Measurements from ENCODE around the gene C3orf52. TPM values are rescaled to one million over a fixed set of nuclear protein-coding genes. Genes with fewer than 3 reads are reported as not detected.

Gene C3orf52
- total RNA-seq, 3 donors from 2014 or later (not counting 1 experiment from before 2014, with no cell fraction given): 0.42 to 0.90 TPM; not detected in 1

DNA sequence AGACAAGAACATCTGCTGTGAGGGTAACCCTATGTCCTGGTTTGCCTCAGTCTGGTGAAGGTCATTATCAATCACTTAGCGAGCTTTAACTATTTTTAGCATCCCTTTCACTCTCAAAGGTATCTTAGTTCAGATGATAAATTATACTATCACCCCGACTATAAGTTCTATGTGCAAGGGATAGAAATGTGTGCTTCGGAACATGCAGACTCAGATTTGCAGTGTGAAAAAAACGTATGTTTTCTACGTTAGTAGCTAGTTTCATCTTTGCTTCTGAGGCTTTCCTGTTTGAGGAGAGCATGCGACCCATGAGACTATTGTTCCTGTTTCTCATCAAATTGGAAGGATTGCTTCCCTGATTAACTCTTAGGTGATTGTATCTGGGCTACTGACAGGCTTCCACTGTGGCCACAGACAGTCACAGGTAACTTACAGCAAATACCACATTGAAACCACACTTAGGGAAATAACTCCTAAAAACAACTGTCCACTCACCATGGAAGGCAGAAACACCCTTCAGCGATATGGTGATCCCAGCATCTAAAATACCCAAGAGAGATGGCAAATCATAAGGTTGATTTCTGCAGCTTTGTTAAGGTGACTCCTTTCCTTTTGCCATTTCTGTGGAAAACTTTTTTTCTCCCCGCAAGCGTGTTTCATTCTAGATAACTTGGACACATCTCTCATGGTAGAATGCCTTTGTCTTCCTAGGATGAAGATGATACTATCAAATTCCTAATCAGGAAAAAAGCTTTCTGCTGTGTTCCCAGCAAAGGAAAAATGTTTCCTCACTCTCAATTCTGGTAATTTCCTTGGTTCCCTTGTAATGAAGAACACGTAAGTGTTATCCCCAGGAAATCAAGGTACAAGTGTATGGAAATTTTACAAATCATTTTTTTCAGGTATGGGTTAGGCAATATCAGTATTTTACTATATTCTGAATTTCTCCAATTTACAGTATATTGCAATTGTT lies 41.6 kb downstream of the C3orf52 start:
- no peaks in the 10 kb centered on the region for H3K27me3 ChIP-seq (ENCODE audit: control insufficient read depth, insufficient read depth, low read length)
- peak overlapping the region; percentile 63 for H3K27ac ChIP-seq (ENCODE audit: low read length)
- DNase-seq: peak in 1 of 2 donors; percentile 55
- H3K27ac Mint-ChIP-seq: peak overlapping the region in 1 of 2 donors; percentile 25
- TF ChIP-seq, protein P1, sequence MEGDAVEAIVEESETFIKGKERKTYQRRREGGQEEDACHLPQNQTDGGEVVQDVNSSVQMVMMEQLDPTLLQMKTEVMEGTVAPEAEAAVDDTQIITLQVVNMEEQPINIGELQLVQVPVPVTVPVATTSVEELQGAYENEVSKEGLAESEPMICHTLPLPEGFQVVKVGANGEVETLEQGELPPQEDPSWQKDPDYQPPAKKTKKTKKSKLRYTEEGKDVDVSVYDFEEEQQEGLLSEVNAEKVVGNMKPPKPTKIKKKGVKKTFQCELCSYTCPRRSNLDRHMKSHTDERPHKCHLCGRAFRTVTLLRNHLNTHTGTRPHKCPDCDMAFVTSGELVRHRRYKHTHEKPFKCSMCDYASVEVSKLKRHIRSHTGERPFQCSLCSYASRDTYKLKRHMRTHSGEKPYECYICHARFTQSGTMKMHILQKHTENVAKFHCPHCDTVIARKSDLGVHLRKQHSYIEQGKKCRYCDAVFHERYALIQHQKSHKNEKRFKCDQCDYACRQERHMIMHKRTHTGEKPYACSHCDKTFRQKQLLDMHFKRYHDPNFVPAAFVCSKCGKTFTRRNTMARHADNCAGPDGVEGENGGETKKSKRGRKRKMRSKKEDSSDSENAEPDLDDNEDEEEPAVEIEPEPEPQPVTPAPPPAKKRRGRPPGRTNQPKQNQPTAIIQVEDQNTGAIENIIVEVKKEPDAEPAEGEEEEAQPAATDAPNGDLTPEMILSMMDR (IDR thresholded peaks at IDR 0.05): no peak
- H3K36me3 ChIP-seq (ENCODE audit: control insufficient read depth, insufficient read depth, low read length): no peaks in the 10 kb centered on the region
- no peaks in the 10 kb centered on the region for H3K9me3 ChIP-seq (ENCODE audit: control insufficient read depth, insufficient read depth, low read length)
- H3K27me3 Mint-ChIP-seq (ENCODE audit: low read depth in 2 of 2): no peaks in the 10 kb centered on the region
- peak in 1 of 3 donors; percentile 40 for ATAC-seq
- peak overlapping the region; percentile 19 for H3K4me3 Mint-ChIP-seq
- intact Hi-C loops (cut with micrococcal nuclease): no loop called here
- 34% methylated on average over 8 of the region's 10 CpGs for WGBS (ENCODE audit: insufficient coverage)
- no peaks in the 10 kb centered on the region for H3K9me3 Mint-ChIP-seq
- H3K4me1 ChIP-seq (ENCODE audit: control insufficient read depth, insufficient read depth, low read length): peaks cover 3% of the 10 kb centered on the region
- H3K4me1 Mint-ChIP-seq: peaks cover 18 to 26% of the 10 kb centered on the region in 2 donors
- no peak overlapping the region for H3K4me3 ChIP-seq (ENCODE audit: low read length)
- H3K36me3 Mint-ChIP-seq: no peaks in the 10 kb centered on the region

DNA sequence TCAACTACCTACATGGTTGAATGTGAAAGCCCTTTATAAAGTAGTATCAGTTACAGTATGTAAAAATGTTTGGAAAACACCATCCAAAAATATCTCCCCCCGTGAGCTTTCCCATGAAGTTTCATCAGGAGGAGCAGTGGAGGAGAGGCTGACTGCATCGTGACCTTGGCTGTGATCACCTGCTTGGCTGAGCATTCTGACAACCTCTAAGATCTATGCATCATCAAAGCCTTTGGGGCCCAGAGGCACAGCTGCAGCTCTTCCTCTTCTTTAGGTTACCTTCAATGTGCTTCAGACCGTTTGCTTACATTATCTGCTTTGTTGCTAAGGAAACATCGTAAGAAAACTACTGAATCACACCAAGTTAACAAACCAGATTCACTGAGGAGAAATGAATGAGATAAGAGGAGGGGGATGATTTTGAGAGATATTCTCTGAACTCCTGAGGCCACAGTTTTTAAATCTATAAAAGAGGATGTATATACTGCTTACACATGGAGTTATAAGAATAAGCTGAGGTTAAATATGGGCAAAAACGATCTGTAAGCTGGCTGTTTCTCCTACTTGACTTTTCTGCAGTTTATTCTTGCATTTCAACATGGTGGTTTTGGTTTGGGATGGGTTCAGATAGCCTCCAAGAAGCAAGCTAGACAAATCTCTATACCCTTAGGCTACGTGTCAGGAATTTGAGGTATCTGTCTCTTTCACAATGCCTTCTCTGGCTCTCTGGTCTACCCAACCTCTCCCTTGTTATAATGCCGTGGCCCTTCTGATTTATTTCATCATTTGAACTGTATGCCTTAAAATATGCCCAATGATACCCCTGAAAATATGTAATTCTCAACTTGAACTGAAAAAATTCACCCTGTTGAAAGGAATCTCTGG lies 42.9 kb downstream of the C3orf52 start:
- H3K27ac ChIP-seq (ENCODE audit: low read length): peak overlapping the region; percentile 80
- Mint-ChIP-seq H3K4me1 (peaks cover 24 to 34% of the 10 kb centered on the region in 2 donors), H3K9me3 (no peaks in the 10 kb centered on the region), H3K27me3 (ENCODE audit: low read depth in 2 of 2) (no peaks in the 10 kb centered on the region), H3K27ac (peak overlapping the region in 1 of 2 donors; percentile 4), H3K36me3 (no peaks in the 10 kb centered on the region), H3K4me3 (no peak overlapping the region)
- TF ChIP-seq, protein P1 (IDR thresholded peaks at IDR 0.05): no peak
- 45% methylated on average over 6 of the region's 7 CpGs for WGBS (ENCODE audit: insufficient coverage)
- peaks cover 13% of the 10 kb centered on the region for H3K4me1 ChIP-seq (ENCODE audit: control insufficient read depth, insufficient read depth, low read length)
- H3K9me3 ChIP-seq (ENCODE audit: control insufficient read depth, insufficient read depth, low read length): no peaks in the 10 kb centered on the region
- DNase-seq (peak in 1 of 2 donors; percentile 87), ATAC-seq (peak; percentile 21 to 56 (median 41))
- H3K36me3 ChIP-seq (ENCODE audit: control insufficient read depth, insufficient read depth, low read length): no peaks in the 10 kb centered on the region
- H3K4me3 ChIP-seq (ENCODE audit: low read length): no peak overlapping the region
- H3K27me3 ChIP-seq (ENCODE audit: control insufficient read depth, insufficient read depth, low read length): no peaks in the 10 kb centered on the region
- intact Hi-C loops (cut with micrococcal nuclease): no loop called here

DNA sequence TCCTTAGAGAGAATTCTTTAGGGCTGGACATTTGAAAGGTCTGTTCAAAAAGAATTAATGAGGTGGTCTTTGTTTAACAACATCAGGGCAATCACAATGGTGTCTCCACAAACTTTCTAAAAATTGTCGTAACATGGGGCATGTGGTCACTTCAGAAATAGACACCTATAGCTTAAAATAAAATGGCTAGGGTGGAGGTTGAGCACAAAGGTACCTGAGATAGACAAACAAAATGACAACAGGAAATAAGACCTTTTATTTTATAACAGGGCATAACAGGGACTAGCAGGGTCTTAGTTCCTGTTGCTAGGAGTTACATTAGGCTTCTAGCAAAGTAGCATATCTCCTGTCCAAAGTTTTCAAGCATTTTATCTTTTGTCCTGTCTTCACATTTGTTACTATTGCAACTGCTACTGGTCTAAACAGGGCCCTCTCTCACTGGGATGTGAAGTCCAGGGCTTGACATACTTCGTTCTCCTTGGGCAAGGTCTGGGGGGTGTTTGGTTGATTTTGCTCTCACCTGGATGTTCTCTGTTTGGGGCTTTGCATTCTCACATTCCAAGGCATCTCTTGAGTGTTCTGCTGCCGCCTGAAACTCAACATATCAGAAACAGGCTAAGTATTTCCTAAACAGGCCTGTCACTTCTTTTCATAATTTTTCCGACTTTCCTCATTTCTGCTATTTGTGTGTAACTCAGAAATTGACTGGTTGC lies 43.9 kb downstream of the C3orf52 start:
- peak overlapping the region; percentile 80 for H3K27ac ChIP-seq (ENCODE audit: low read length)
- no peak overlapping the region for H3K4me3 ChIP-seq (ENCODE audit: low read length)
- WGBS (ENCODE audit: insufficient coverage): 98% methylated on average over 2 of the region's 4 CpGs
- no peaks in the 10 kb centered on the region for H3K27me3 ChIP-seq (ENCODE audit: control insufficient read depth, insufficient read depth, low read length)
- no peaks in the 10 kb centered on the region for H3K9me3 Mint-ChIP-seq
- H3K4me3 Mint-ChIP-seq: no peak overlapping the region
- DNase-seq: no peak
- no peaks in the 10 kb centered on the region for H3K27me3 Mint-ChIP-seq (ENCODE audit: low read depth in 2 of 2)
- TF ChIP-seq, protein P1 (IDR thresholded peaks at IDR 0.05): no peak
- H3K36me3 Mint-ChIP-seq: no peaks in the 10 kb centered on the region
- intact Hi-C loops (cut with micrococcal nuclease): no loop called here
- no peaks in the 10 kb centered on the region for H3K36me3 ChIP-seq (ENCODE audit: control insufficient read depth, insufficient read depth, low read length)
- no peaks in the 10 kb centered on the region for H3K9me3 ChIP-seq (ENCODE audit: control insufficient read depth, insufficient read depth, low read length)
- ATAC-seq: no peak
- no peak overlapping the region for H3K27ac Mint-ChIP-seq
- peaks cover 16% of the 10 kb centered on the region for H3K4me1 ChIP-seq (ENCODE audit: control insufficient read depth, insufficient read depth, low read length)
- peaks cover 24 to 34% of the 10 kb centered on the region in 2 donors for H3K4me1 Mint-ChIP-seq

Measured in natural killer cell (primary cell).